GM23248 (cell line): ENCODE data around the gene YWHAB. TPM values are rescaled to one million over a fixed set of nuclear protein-coding genes. Genes with fewer than 3 reads are reported as not detected.

Source experiments
- DNase-seq: peaks from one replicate; pipeline ENCODE4 v3.0.0-alpha.2; 2015
- H2AFZ ChIP-seq: fragments of 200-600 bp; sonication (generic); 2 replicates; pipeline ENCODE4 v1.6.1; 2016; ENCODE audit warnings: antibody characterized with exemption
- H3F3A ChIP-seq: fragments of 200-600 bp; sonication (generic); 2 replicates; pipeline ENCODE4 v1.6.1; 2016; ENCODE audit warnings: mild to moderate bottlenecking, antibody characterized with exemption, mixed run types; ENCODE audit not compliant: insufficient read depth
- H3K27ac ChIP-seq: fragments of 200-600 bp; sonication (generic); 2 replicates; pipeline ENCODE4 v1.5.1; 2016; ENCODE audit warnings: mild to moderate bottlenecking
- H3K27me3 ChIP-seq: fragments of 200-600 bp; sonication (generic); replicated peaks from 2 replicates; pipeline ENCODE4 v1.6.1; 2016; ENCODE audit warnings: mild to moderate bottlenecking; ENCODE audit not compliant: insufficient read depth
- H3K36me3 ChIP-seq: fragments of 200-600 bp; sonication (generic); 2 replicates; pipeline ENCODE4 v1.6.1; 2016; ENCODE audit warnings: low read depth, mild to moderate bottlenecking
- H3K4me1 ChIP-seq: fragments of 200-600 bp; sonication (generic); 2 replicates; pipeline ENCODE4 v1.6.1; 2016; ENCODE audit warnings: mild to moderate bottlenecking; ENCODE audit not compliant: insufficient read depth
- H3K4me2 ChIP-seq: fragments of 200-600 bp; sonication (generic); one replicate; pipeline ENCODE4 v1.6.1; 2016; ENCODE audit warnings: mild to moderate bottlenecking; ENCODE audit not compliant: unreplicated experiment
- H3K4me3 ChIP-seq: fragments of 200-600 bp; sonication (generic); 2 replicates; pipeline ENCODE4 v1.5.1; 2016; ENCODE audit warnings: mild to moderate bottlenecking
- H3K79me2 ChIP-seq: fragments of 200-600 bp; sonication (generic); 2 replicates; pipeline ENCODE4 v1.6.1; 2016; ENCODE audit warnings: mild to moderate bottlenecking; ENCODE audit not compliant: insufficient read depth
- H3K9ac ChIP-seq: fragments of 200-600 bp; sonication (generic); 2 replicates; pipeline ENCODE4 v1.6.1; 2016; ENCODE audit warnings: mild to moderate bottlenecking
- H3K9me2 ChIP-seq: fragments of 200-600 bp; sonication (generic); 2 replicates; pipeline ENCODE4 v1.6.1; 2016; ENCODE audit warnings: mixed run types, mild to moderate bottlenecking, moderate library complexity; ENCODE audit not compliant: insufficient read depth
- H3K9me3 ChIP-seq: fragments of 200-600 bp; sonication (generic); one replicate; pipeline ENCODE4 v1.6.1; 2017; ENCODE audit warnings: low read depth
- H4K20me1 ChIP-seq: fragments of 200-600 bp; sonication (generic); 2 replicates; pipeline ENCODE4 v1.6.0; 2016; ENCODE audit not compliant: insufficient read depth
- EZH2 ChIP-seq: fragments of 200-600 bp; sonication (generic); IDR thresholded peaks from 2 replicates; pipeline ENCODE4 v1.6.1; 2018; ENCODE audit warnings: antibody characterized with exemption, mild to moderate bottlenecking; ENCODE audit not compliant: insufficient read depth, poor library complexity, severe bottlenecking
- EZH2phosphoT487 ChIP-seq: fragments of 200-600 bp; sonication (generic); IDR thresholded peaks from 2 replicates; pipeline ENCODE4 v1.6.1; 2018; ENCODE audit warnings: antibody characterized with exemption, moderate library complexity, mild to moderate bottlenecking, low read depth; ENCODE audit not compliant: insufficient read depth
- WGBS, 2 experiments: methylation state at CpG; one replicate each; pipeline ENCODE4 v1.1.6; 2015 to 2017; ENCODE audit warnings: low lambda C conversion rate in 2 of 2, low coverage in 1 of 2; ENCODE audit errors: missing lambda C conversion rate in 2 of 2; 5-methylcytosine and 5-hydroxymethylcytosine counted together
- in situ Hi-C: fragments of 300-500 bp; cut with MboI; formaldehyde crosslinking; loops from 2 replicates; pipeline ENCODE4 v1.15.0; 2020
- polyA plus RNA-seq: library from polyadenylated mRNA; unstranded; fragments of >200 nt; fragmentation: Nextera tagmentation; extraction: Ambion mirVana; gene quantifications from 2 replicates; pipeline ENCODE4 v1.2.1, GENCODE V29; 2016
- total RNA-seq: library from RNA; depleted of rRNA; stranded (reverse); fragments of >200 nt; shearing (Covaris generic); gene quantifications from 2 replicates; pipeline ENCODE4 v1.2.3, GENCODE V29; 2014

The YWHAB gene
- total and polyA plus RNA-seq, 2 experiments from 2014 or later, result 116 to 425 TPM

DNA sequence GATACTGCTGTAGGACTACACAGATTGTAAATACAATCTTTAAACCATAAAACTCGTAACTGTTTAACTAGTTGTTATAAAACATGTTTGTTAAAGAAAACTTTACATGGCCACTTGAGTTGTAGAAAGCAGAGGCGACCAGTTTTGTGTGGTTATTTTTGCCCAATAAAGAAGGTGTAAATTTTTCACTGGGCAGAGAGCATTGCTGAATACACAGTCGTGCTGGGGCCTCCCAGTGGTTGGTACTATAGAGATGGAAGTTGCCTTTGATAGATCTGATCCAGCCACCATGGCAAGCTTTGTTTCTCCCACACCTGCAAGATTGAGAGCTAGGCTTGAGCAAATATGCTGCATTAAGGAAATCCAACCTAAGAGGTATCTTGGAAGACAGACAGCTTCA, 34.0 kb upstream of the YWHAB start:
- Histone ChIP-seq H3K27me3 (peaks cover 10% of the 10 kb centered on the region; the same call in 1 of the 2 replicates), H2AFZ (no peak overlapping the region), H4K20me1 (no peaks in the 10 kb centered on the region), H3K9me2 (no peaks in the 10 kb centered on the region), H3K36me3 (no peaks in the 10 kb centered on the region), H3F3A (no peaks in the 10 kb centered on the region), H3K9me3 (no peaks in the 10 kb centered on the region), H3K9ac (no peak overlapping the region), H3K4me2 (no peak overlapping the region), H3K27ac (no peak overlapping the region), H3K4me3 (no peak overlapping the region), H3K79me2 (no peaks in the 10 kb centered on the region), H3K4me1 (no peaks in the 10 kb centered on the region)
- in situ Hi-C loops, result no loop called here
- 34% methylated on average over 3 of the region's 3 CpGs for whole genome bisulfite sequencing, 2 experiments
- TF ChIP-seq EZH2phosphoT487 (no peak), EZH2 (no peak)
- DNase-seq, result no peak

- Histone ChIP-seq H3K4me1 (peaks cover 6% of the 10 kb centered on the region), H3K27me3 (peaks cover 10% of the 10 kb centered on the region; the same call in 1 of the 2 replicates), H2AFZ (no peak overlapping the region), H3K9me2 (no peaks in the 10 kb centered on the region), H4K20me1 (no peaks in the 10 kb centered on the region), H3K4me2 (no peak overlapping the region), H3K9ac (no peak overlapping the region), H3K4me3 (no peak overlapping the region), H3F3A (peaks cover 7% of the 10 kb centered on the region; the same call in 1 of the 2 replicates), H3K36me3 (no peaks in the 10 kb centered on the region), H3K79me2 (no peaks in the 10 kb centered on the region), H3K9me3 (no peaks in the 10 kb centered on the region), H3K27ac (no peak overlapping the region)
- in situ Hi-C loops, result no loop called here
- TF ChIP-seq EZH2 (no peak), EZH2phosphoT487 (no peak)
- no peak for DNase-seq
- WGBS, 2 experiments, result 73 to 74% methylated on average over 2 of the region's 2 CpGs
Measured at GRCh38 chr20:44856442-44856841, 29.1 kb upstream of the YWHAB start.

- Histone ChIP-seq H3K4me3 (no peak overlapping the region), H2AFZ (no peak overlapping the region), H3K27me3 (peaks cover 10% of the 10 kb centered on the region; the same call in 1 of the 2 replicates), H3K9ac (no peak overlapping the region), H3K27ac (no peak overlapping the region), H3K79me2 (no peaks in the 10 kb centered on the region), H3K4me2 (no peak overlapping the region), H3F3A (peaks cover 9% of the 10 kb centered on the region; the same call in 1 of the 2 replicates), H3K9me3 (no peaks in the 10 kb centered on the region), H3K9me2 (no peaks in the 10 kb centered on the region), H3K36me3 (no peaks in the 10 kb centered on the region), H3K4me1 (peaks cover 11% of the 10 kb centered on the region), H4K20me1 (no peaks in the 10 kb centered on the region)
- TF ChIP-seq EZH2, result no peak
- no peak for TF ChIP-seq EZH2phosphoT487
- 84 to 86% methylated on average over 6 of the region's 6 CpGs for WGBS, 2 experiments
- in situ Hi-C loops, result no loop called here
- no peak for DNase-seq
Measured at GRCh38 chr20:44856856-44857448, 28.6 kb upstream of the YWHAB start.

DNA sequence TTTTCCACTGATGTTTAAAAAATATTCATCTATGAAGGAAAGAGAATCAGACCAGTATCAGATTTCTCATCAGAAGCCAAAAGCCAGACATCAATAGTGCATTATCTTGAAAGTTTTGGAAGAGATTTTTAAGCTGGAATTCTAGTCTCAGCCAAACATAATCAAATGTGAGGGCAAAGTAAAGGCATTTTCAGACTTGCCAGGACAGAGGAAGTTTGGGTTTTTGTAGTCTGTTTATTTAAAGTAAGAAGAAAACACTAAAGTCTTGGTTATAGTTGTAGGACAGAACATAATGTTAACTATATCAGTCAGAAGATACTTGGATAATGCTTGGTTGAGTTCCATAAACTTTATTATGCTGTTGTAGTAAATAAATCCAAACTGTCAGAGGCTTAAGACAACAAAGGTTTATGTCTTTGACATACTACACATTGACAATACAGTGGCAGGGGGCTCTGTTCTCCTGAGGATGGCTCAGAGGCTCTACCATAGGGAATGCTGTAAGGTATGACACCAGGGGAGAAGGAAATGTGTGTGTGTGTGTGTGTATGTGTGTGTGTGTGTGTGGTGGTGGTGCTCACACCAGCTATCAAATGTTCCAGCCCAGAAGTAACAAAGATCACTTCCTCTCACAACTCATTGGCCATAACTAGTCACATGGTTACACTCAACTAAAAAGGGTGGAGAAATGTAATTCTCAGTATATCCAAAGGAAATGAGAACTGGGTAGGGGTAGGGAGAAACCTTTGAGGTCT, 26.7 kb upstream of the YWHAB start:
- no peak overlapping the region for H2AFZ ChIP-seq
- no peaks in the 10 kb centered on the region for H4K20me1 ChIP-seq
- no peak for DNase-seq
- H3K4me3 ChIP-seq, result no peak overlapping the region
- H3K9ac ChIP-seq, result no peak overlapping the region
- no peaks in the 10 kb centered on the region for H3K9me2 ChIP-seq
- TF ChIP-seq EZH2phosphoT487 (no peak), EZH2 (no peak)
- no peaks in the 10 kb centered on the region for H3K9me3 ChIP-seq
- H3K27me3 ChIP-seq, result no peaks in the 10 kb centered on the region
- no peak overlapping the region for H3K27ac ChIP-seq
- no peak overlapping the region for H3K4me2 ChIP-seq
- no peaks in the 10 kb centered on the region for H3K79me2 ChIP-seq
- in situ Hi-C loops, result no loop called here
- peaks cover 27% of the 10 kb centered on the region for H3K4me1 ChIP-seq
- peaks cover 9% of the 10 kb centered on the region; the same call in 1 of the 2 replicates for H3F3A ChIP-seq
- no peaks in the 10 kb centered on the region for H3K36me3 ChIP-seq
